Measurements from ENCODE around the gene TMEM140.

DNA sequence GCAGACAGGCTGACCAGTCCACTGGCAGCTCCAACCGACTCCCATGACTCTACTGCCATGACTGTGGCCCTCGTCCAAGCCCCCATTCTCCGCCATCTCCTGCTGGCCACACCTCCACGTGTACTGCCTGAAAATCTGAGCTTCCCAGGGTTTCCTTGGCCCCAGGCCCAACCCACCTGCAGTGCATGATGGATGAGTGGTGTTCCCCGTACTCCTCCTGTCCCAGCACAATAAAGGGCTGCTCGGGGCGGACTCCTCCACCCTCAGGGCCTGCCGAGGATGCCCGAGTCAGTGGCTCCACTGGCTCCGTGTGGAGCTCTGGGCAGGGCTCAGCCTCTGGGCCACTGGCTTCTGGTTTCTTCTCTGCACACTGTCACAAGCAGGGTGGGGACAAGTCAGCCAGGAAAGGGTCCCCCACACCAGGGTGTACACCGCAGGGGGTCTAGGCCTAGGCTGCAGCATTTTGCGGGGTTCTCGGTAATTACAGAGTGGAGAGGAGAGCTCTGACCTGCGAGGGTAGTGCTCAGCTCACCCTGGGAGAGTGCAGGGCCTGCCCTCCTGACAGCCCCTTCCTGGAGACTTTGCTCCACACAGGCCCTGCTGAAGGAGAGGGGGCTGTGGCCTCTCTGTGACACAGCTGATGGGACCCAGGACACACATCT, 48.2 kb downstream of the TMEM140 start:
- TF ChIP-seq TAF1 (IDR thresholded peaks at IDR 0.05; ENCODE audit: borderline replicate concordance, low read depth, low read length) = no peak
- TF ChIP-seq POLR2AphosphoS5 (IDR thresholded peaks at IDR 0.05; ENCODE audit: low read depth, low read length) = no peak
